Activated effector memory CD4-positive, alpha-beta T cell treated with Interleukin-2 at 50 U/mL for 16 hours (primary cell): ENCODE measurements around the gene LEAP2.
"Not testable (repeated sequence)": the region's sequence is repeated elsewhere in the genome, so short reads cannot be mapped to it uniquely, and the experiment has no call there.

Source experiments
- DNase-seq: peaks from one replicate; pipeline ENCODE4 v3.0.0-alpha.2; 2020

Gene LEAP2

DNA sequence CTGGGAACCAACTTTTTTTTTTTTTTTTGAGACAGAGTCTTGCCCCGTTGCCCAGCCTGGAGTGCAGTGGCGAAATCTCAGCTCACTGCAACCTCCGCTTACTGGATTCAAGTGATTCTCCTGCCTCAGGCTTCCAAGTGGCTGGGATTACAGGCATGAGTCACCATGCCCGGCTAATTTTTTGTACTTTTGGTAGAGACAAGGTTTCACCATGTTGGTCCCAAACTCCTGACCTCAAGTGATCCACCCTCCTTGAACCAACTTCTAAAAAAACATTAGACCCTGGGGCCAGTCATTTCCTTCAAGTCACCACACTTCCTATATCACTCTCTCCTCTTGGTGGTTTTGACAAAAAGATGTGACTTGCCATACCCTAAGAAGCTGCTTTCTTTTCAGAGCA lies 32.2 kb upstream of the LEAP2 start:
- no peak for DNase-seq

DNA sequence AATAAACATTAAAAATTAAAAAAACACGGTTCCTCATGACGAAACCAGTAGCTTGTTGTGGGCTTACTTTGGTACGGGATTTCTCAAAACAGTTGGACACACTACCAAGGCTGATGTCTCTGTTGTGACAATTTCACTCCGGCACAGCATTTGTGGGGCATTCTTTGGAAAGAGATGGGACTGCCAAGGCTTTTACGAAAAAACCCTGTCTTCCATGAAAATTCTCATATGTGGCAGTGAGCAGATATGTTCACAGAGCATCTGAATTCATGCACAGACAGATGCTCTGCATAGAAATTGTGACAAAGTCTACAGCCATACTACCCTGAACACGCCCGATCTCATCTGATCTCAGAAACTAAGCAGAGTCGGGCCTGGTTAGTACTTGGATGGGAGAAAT lies 25.2 kb upstream of the LEAP2 start:
- DNase-seq = no peak

DNA sequence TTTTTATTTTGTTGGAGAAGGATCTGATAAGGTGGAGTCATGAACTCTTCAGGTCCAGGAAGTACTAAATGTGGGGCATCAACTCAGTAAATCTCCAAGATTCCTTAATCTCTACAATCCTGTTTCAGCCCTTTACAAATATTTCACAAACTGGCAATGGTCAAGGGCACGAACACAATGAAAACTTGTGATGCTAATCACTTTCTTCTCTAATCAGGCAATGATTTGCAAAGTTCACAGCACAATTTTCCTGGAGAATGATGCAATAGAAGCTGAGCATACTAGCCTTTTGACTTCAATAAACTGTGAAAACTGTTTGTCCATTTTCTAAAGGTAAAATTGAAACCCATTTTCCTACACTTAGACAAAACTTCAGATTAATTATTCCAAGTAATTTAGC lies 24.1 kb upstream of the LEAP2 start:
- no peak for DNase-seq

DNA sequence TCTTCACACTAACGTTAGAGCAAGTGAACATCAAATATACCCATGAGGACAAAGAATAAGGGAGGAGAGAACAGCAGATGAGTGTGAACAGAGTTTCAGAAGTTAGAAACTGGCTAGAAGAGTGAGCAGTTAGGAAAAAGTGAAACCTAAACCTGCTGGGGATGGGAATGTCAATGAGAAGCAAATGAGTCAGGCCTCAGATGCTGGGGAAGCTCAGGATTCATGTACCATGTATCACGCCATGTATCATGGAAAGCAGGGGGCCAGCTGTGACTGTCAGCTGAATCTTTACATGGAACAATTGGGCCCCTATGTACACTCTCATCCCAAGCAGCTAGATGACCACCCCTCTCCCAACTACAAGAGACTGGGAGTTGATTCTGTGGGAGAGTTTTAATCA lies 23.4 kb upstream of the LEAP2 start:
- no peak for DNase-seq

DNA sequence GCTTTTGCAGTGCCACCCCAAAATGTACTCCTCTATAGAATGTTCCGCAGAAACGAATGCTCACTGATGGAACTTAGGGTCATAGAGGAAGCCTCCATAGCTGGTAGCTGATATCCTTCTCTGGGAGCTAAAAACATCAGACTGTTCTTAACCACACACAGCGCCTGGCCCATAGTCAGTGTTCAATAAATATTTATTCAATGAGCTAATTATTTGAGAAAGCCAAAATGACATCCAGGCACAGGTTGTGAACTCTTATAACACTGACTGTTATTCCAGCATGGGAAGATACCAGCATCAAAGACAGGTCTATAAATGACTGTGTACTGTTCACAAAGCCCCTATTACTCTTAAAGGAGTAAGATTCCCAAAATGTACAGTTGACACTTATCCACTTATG lies 20.1 kb upstream of the LEAP2 start:
- no peak for DNase-seq

DNA sequence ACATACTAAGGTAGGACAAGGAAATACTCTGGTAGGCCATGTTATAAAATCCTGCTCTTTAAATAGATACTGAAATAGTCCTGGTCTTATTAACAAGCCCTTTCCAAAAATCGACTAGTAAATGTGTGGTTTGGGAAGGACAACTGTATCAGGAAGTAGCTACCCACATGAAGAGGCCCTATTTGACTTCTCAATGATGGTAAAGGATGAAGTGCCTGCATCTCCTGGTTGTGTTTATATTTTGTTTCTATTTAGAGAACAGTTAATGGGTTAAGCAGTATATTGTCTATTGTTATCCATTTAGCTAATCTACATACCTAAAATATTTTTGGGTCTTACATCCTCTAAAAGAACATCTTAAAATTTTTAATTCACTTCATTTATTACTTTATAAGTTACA lies 19.7 kb upstream of the LEAP2 start:
- no peak for DNase-seq

DNA sequence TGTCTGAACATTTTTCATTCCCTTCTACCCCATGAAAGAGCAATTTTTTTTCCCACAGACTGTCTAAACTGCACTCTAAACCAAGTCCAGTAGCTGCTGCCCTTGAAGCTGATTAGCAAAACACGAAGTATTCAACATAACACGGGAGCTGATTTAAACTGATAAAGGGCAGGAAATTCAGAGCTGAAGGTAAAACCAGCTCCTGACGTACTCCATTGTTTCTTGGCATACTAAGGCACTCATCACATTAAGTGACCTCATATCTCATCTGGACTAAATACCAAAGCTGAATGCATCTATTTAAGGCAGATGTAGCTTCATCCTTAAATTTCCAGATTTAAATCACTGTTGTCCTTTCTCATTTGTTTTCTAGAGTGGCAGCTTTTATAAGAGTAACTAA lies 19.2 kb upstream of the LEAP2 start:
- DNase-seq = no peak

DNA sequence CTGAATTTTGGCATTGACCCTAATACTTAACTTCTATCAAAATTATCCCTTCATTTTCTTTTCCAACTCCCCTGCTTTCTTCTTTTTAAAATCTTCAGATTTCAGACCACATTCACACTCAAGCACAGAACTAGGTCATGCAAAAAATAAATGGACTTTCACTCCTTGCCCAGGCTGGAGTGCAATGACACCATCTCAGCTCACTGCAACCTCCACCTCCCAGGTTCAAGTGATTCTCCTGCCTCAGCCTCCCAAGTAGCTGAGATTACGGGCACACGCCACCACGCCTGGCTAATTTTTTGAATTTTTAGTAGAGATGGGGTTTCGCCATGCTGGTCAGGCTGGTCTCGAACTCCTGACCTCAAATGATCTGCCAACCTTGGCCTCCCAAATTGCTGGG lies 18.5 kb upstream of the LEAP2 start:
- DNase-seq = not testable (repeated sequence)

DNA sequence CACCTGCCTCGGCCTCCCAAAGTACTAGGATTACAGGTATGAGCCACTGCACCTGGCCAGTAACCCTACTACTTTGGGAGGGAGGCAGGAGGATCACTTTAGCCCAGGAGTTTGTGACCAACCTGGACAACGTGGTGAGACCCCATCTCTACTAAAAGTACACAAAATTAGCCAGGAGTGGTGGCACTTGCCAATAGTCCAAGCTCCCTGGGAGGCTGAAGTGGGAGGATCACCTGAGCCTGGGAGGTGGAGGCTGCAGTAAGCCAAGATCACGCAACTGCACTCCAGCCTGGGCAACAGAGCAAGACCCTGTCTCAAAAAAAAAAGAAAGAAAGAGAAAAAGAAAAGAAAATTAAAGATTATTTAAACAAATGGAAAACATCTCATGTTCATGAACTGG lies 17.5 kb upstream of the LEAP2 start:
- no peak for DNase-seq

DNA sequence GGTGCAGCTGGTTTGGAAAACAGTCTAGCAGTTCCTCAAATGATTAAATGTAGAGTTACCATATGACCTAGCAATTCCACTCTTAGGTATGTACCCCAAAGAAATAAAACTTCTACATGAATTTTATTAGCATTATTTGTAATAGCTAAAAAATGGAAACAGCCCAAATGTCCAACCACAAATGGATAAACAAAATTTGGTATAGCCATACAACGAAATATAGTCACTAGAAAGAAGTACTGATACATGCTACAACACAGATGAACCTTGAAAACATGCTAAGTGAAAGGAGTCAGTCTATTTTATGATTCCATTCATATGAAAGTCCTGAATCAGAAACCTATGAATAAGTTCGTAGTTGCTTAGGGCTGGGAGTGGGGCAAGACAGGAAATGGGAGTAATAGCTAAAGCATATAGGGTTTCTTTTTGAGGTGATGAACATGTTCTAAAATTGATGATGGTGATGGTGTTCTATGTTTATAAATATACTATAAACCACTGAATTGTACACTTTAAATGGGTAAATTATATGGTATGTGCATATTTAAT lies 13.5 kb upstream of the LEAP2 start:
- DNase-seq = no peak

DNA sequence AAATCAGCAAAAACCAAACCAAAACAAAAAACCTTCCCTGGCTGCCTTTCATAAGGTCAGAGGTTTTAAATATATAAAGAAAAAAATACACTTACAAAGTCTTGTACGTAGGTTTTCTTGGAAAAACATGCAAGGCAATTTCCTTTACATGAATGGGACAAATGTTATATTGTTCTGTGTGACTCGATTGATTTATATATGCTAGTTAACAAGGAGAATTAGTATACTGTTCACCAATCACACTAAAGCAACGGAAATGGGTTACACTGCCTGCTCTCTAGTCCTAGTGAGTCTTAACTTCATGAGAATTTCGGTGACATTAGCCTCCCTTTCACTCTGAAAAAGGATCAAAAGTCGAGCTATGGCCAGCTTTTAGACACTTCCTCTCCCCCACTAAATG lies 12.7 kb upstream of the LEAP2 start:
- no peak for DNase-seq

DNA sequence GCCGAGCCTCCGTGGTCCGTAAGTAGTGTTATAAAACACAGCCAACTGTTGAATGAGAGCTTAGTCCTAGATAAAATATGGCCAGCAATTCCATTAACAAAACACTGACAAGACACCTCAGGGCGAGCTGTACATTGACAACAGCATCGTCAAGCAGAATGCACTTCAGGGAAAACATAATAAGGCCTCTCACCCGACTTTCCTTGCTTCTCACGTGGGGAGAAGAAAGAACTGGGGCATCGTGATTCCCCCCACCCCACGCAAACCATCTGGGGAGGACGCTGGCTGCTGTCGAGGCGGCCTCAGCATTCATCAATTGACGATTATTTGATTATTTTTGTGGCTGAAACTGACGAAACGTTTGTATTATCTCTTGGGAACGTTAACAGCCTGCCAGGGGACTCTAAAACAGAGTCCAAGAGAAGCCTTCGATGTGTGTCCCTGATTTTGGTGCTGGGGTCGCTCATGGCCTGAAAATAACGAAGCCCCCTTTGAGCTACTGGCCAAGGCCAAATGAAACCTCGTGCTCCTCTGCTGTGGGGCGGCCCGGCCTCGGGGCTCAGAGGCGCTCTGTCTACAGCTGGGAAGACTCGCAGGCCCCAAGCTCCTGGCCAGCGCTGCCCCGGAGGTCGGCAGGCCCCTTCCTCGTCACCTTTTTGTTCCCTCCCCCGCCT lies 7.7 kb upstream of the LEAP2 start:
- DNase-seq = no peak

DNA sequence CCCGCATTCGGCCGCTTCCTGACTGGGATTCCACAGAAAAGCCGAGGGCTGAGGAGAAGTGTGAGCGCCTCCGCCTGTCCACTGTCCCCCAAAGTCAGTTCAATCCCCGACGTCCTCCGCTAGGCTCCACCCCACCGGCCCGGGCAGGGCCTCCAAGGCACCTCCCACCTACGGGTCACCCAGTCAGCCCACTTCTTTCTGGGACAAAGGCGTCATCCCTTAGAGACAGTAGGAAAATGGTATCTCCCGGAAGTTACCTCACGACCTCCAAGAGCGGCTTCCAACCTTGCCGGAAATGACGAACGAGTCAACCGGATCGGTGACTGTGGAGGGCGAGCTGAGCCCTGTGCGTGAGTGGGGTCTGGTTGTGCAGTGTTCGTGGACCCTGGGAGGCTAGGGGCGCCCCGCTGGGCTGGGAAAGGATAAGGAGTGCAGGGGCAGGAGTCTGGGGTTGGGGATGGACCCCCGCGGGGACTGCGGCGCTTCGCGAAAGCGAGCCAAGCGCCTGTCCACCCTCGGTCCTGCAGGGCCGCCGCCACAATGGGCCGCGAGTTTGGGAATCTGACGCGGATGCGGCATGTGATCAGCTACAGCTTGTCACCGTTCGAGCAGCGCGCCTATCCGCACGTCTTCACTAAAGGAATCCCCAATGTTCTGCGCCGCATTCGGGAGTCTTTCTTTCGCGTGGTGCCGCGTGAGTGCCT lies 7.0 kb upstream of the LEAP2 start, which contains the start of the genes GDF9 and UQCRQ:
GDF9 (minus strand) TSS at position 128 of the 704 bp plus-strand sequence. CDS start 1,936 bp downstream, outside the sequence.
UQCRQ (plus strand) TSS at position 301 of the 704 bp plus-strand sequence; CDS start at position 541, 240 bp downstream.
- DNase-seq = peak; percentile 83

DNA sequence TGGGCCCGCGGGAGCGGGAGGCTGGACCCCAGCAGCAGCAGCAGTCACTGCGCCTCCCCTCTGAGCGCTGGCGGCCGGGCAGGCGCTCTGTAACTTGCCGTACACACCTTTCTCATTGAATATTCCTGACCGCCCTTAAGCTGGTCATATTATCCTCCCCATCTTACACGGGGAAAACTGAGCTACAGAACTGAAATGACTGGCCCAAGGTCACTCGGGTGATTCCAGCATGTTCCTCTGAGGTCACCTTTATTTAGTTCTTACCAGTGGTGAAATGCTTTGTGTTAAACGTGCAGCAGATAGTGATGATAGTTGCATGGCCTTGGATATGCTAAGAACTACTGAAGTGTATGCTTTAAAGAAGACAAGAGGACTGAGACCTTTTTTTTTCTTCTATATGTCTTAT lies 6.4 kb upstream of the LEAP2 start:
- DNase-seq = no peak

DNA sequence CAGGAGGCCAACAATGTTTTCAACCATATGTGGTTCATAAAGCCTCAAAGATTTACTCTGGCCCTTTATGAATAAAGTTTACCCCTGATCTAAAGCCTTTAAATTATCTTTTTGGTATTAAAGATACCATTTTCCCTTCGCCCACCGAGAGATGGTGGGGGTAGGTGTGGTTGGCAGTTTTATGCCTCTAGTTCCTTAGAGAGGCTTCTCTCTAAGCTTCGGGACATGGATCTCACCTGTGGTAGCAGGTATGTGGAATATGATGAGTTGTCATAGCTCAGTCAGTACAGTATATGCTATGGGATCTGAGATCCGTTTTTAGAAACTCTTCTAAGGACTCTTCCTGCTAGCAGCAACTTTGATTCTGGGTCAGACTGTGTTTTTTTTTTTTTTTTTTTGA lies 4.7 kb upstream of the LEAP2 start:
- DNase-seq = no peak

DNA sequence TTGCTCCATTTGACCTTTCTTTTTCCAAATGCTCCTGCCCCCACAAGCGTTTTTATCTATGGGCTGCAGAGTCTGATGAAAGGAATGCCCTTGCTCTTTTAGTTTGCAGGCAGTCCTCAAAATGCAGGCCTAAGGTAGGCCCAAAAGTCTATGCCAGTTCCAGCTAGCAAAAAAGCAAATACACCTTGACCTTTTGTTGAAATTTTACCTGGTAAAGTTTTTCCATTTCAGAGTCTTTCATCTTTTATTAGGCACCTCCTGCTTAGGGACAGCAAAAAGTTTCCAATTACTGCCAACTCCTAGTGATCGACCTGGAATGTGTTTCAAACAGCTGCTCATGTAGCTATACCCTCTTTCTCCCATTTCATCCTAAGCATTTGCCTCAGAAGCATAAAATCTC lies 2.7 kb upstream of the LEAP2 start:
- no peak for DNase-seq

DNA sequence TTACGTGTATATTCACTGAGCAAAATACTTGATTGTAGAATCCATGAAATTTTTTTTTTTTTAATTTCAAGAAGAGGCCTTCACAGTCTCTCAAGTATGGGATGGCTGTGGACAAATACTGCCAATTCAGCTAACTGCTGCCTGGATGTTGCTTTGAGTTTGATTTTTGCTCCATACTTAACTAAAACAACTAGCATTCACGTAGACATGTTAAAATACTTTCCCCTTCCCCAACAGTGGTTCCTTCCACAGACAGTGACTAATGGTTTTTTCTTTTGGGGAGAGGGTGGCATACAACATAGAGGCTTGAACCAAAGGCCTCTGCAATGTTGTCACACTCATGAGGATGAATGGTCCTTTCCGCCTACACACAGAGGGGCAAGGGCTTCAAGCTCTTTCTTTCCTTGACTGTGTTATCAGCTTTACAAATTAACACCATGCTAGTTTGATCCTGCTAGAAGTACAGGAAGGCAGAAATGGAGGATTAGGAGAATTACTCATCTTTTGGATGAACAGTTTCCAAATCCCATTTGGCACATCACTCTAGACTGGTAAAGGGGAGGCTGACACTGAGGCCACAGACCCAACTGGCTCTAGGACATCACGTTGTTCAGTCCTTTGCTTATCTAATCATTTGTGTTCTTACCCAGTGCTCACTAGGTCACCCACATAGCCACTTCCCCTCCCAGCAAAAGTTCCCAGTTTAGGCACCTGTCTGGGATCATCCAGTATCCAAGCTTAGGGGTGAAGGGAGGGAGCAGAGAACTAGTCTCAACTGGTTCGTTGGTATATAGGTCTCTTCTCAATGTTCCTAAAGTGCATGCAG lies 1.8 kb upstream of the LEAP2 start:
- no peak for DNase-seq

DNA sequence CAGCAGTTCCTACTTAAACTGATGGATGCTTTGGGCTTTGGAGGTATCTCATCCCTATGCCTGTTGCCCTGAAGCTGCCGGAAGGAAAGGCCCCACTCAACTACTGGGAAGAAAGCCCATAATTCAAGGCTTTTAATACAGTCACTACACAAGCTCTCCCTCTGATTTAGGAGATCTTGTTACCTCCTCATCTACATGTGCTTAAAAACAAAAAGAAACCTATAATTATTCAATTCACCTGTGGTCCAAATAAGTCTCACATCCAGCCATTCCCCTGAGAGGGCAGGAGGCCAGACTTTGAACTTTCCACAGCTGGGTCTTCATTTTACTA lies 715 bp upstream of the LEAP2 start:
- DNase-seq = no peak

DNA sequence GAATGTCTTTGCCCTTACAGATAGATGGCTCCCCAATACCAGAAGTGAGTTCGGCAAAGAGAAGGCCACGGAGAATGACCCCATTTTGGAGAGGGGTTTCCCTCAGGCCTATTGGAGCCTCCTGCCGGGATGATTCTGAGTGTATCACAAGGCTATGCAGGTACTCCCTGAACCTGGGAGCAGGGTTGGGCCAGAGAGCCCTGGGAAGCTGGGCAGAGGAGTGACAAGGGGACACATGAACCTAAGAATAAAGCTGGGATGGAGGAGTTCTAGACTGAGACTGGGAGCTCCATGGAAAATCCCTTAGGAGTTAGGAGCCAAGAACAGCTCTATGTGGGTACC lies 433 bp downstream of the LEAP2 start:
- DNase-seq = no peak

DNA sequence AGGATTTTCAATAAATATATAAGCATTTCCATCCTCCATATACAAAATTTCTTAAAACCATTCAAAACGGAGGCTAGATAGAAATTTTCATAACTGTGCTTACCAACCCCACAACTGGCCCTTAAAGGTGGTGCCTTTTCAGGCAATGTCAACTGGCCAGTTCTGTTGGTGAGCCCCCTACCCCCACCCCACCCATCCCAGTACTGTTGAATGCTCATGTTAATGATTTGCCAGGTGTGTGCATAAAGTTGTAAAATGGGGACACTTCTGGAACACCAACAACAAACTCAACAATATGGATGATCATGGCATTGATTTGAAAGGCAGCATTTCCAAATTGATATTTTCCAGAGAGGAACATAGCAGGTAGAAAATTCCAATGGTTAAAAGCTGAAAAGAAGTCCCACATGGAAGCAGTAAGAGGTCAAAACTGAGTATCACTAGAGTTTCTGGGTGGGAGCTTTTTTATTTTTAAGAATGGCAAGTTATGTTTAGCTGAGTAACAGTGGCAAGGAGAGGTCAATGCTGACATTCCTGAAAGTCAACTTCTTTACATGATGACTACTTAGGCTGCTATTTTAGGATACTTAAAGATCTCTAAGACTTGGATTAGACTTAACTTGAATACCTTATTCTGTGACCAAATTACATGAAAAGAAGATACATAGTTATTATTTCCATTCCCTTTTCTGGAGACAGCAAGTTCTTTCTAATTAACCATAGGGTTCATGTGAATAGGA lies 2.7 kb downstream of the LEAP2 start:
- no peak for DNase-seq

DNA sequence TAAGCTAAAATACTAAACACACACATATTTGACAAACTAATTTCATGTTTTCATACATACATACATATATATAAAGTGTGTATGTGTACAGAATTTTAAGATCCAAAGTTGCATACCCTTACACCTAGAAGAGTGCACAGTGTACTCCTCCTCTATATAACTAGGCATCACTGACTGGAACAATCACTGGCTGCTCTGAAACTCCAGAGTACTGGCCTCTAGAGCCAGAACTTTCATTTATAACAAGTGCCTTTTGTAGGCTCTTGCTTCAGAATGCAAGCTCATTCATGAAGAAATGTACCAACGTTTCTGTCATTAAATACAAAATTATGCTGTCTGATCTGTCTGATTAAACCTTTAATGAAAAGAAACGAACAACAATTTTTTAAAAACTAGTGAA lies 4.0 kb downstream of the LEAP2 start:
- DNase-seq = no peak

DNA sequence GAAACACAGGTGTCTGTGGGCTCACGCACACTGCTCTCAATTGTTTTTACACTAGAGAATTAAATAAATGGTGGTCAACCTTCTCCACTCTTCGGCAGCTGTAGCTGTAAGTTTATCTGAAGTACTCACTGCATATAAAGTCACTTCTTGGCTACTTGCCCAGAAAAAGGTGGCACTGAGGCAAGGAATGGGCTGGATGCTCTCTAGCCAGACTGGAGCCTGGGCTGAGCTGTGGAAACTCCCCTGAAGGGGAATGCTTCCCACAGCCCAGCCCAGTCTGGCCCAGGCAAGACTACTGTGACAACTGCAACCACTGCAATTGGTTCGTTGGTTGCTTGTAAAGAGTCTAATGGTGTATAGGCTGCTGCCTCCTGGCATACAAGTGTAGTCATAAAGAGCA lies 4.5 kb downstream of the LEAP2 start:
- no peak for DNase-seq

DNA sequence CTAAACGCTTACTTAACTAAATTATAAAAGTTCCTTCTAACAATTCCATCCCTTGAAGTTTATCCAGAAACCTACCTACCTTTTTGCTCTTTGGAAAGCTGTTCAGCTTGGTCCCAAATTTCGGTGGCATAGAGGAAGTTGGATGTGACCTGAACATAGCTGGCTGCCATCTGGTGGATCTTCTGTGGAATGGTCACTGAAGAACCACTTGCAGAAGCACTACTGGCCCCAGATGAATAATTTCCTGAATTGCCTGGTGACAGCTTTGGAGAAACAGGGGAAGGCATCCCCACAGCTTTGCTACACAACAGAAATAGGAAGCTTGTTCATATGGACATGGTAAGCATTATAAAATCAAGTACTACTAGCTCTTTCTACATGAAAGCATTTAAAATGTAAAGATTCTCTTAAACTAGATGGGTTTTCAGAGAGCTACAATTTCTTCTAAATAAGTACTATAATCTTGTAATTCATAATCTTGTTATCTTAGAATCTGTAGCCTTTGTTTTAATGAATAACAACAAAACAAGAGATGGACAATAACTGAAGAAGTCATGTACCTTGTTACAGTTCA lies 9.9 kb downstream of the LEAP2 start:
- no peak for DNase-seq
